GM21717 (cell line): ENCODE measurements around the gene ATP11A.

ENCODE experiments used
- ATAC-seq: cut with Tn5 transposase; IDR thresholded peaks from one replicate; pipeline ENCODE4 v1.9.1; 2021; ENCODE audit warnings: mild to moderate bottlenecking, moderate library complexity; ENCODE audit not compliant: unreplicated experiment

ATP11A gene

GRCh38 chr13:112771877-112772538, 82.2 kb downstream of the ATP11A start:
- ATAC-seq, result no peak

GRCh38 chr13:112772539-112772909, 82.7 kb downstream of the ATP11A start:
- no peak for ATAC-seq

- ATAC-seq, result no peak
These were observed 83.1 kb downstream of the ATP11A start for GRCh38 chr13:112772929-112773328.

- no peak for ATAC-seq
These were observed 84.0 kb downstream of the ATP11A start for GRCh38 chr13:112773601-112774447.

- no peak for ATAC-seq
These were observed 84.6 kb downstream of the ATP11A start for GRCh38 chr13:112774448-112774792.

GRCh38 chr13:112774829-112775565, 85.2 kb downstream of the ATP11A start:
- ATAC-seq, result no peak

- no peak for ATAC-seq
These were observed 86.0 kb downstream of the ATP11A start for GRCh38 chr13:112775791-112776279.

- no peak for ATAC-seq
These were observed 86.5 kb downstream of the ATP11A start for GRCh38 chr13:112776354-112776753.

- ATAC-seq, result no peak
These were observed 87.1 kb downstream of the ATP11A start for GRCh38 chr13:112776971-112777370.

- no peak for ATAC-seq
These were observed 88.0 kb downstream of the ATP11A start for GRCh38 chr13:112777637-112778406.

GRCh38 chr13:112779856-112780604, 90.2 kb downstream of the ATP11A start:
- ATAC-seq, result no peak

- ATAC-seq, result no peak
These were observed 91.4 kb downstream of the ATP11A start for GRCh38 chr13:112781287-112781686.

- ATAC-seq, result no peak
These were observed 92.1 kb downstream of the ATP11A start for GRCh38 chr13:112781881-112782361.

GRCh38 chr13:112782429-112783010, 92.7 kb downstream of the ATP11A start:
- no peak for ATAC-seq

- no peak for ATAC-seq
These were observed 93.5 kb downstream of the ATP11A start for GRCh38 chr13:112783135-112783977.

- no peak for ATAC-seq
These were observed 94.1 kb downstream of the ATP11A start for GRCh38 chr13:112783978-112784371.

- no peak for ATAC-seq
These were observed 95.1 kb downstream of the ATP11A start for GRCh38 chr13:112784811-112785482.

GRCh38 chr13:112785483-112785856, 95.6 kb downstream of the ATP11A start:
- no peak for ATAC-seq
